Stimulated activated CD4-positive, alpha-beta T cell treated with anti-CD3 and anti-CD28 coated beads, Interleukin-2, amount 100 ng/mL, for 4 hours (primary cell): ENCODE measurements around the gene NPAS3.

Experiments used
- DNase-seq: peaks from one replicate; pipeline ENCODE4 v3.0.0-alpha.2; 2020; ENCODE audit warnings: low read depth

Gene NPAS3

DNA sequence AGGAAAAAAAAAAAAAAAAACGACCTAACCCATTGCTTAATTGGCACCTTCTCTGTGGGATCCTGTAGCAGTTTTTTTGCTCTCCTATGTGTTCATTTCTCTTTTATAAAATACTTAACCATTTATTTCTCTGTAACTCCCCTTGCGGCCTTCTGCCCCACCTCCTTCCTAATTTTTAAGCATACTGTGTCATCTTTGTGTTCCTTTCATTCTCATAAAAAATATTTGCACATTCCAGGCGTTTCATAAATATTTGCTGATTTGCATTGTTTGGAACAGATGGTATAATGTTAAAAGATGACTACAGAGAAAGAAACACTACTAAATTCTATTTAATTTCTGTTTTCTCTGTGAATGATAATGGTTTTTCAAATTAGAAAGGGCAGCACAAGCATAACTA lies 77.9 kb downstream of the NPAS3 start:
- DNase-seq = no peak

DNA sequence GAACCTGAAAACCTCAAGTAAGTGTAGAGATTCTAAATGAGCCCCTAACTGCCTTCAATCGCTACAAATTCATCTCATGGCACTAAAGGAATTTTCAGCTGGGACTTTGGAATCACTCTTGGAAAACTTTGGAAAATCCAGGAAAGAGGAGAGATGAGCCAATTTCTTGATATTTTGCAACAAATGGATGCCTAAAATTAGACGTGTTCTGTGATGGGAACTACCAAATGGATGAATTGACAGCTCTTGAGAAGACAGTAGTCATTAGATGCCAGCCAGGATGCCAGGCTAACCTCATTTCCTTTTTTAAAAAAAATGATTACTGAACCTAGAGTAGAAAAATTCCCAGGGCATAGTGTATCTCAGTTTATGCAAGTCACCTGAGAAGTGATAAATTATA lies 78.3 kb downstream of the NPAS3 start:
- DNase-seq = no peak

DNA sequence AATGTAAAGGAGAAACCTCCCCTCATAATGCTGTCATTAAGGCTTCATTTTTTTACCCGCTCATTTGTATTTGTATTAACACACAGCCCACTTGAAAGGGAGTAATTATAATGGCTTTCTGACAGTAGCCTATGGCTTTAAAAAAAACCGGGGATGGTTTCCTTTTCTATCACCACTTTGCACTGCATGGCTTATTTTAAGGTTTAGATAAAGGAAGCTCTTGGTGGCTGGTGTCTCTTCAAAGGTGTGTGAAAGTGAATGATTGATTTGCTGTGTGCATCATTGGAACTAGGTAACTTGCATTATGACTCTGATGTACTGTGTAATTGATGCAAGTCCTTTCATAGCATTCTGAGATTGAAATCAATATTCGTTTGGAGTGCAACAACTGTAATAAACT lies 80.7 kb downstream of the NPAS3 start:
- DNase-seq = no peak

DNA sequence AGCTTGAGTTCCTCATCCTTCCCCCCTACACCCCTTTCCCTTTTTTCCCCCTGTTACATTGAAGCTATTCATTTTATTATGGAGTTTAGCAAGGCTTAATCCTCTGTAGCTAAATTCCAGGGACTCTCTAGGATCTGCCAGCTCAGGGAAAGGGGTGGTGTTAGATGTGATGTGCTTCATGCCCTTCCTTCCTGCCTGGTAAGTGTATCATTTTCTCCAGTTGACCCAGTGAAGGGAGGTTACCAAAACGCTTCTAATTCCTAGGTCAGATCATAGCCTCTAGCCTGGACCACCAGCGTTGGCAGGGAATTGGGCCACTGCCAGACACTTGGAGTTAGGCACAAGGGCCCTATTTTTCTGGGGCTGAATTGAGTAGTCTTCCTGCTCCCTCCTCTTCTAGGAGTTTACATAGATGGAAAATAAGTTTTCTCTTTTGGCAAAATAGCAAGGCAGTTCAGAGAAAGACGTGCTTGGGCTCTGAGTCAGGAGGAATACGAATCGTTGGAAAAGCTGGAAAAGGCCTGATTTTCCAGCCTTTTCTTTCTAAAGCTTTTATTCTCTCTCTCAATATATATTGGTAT lies 88.3 kb downstream of the NPAS3 start:
- DNase-seq = no peak

DNA sequence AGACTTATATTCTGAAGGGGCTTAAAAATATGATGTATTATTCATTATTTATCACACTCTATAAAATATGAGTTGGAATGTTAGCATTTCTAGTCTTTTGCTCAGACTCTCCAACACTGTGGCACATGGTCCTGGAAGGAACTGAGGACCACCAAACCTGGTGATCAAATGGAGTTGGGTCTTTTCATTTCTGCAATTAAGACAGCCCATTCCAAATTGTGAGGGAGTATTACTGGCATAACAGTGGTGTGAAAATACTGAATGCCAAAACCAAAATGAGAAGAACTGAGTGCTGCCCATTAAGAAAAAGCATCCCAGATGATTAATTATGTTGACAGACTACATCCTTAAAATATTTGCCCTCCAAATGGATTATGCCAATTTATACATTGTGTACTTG lies 90.8 kb downstream of the NPAS3 start:
- no peak for DNase-seq

DNA sequence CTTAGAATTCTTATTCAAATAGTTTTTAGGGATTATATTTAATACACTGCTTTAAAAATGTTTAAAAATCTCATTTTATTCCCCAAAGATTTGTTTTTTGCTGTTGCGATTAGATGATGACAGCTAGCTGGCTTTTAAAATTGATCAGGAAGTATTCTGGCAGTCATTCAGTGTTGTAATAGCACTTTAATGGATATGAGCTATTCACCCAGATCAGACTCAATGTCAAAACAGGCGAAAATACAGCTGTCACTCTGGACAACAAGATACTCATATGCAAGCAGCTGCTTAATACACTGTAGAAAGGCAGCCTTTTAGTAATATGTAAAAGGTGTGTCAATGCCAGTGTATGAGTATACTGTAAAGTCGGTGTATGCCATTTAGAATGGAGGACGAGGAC lies 91.7 kb downstream of the NPAS3 start:
- no peak for DNase-seq

DNA sequence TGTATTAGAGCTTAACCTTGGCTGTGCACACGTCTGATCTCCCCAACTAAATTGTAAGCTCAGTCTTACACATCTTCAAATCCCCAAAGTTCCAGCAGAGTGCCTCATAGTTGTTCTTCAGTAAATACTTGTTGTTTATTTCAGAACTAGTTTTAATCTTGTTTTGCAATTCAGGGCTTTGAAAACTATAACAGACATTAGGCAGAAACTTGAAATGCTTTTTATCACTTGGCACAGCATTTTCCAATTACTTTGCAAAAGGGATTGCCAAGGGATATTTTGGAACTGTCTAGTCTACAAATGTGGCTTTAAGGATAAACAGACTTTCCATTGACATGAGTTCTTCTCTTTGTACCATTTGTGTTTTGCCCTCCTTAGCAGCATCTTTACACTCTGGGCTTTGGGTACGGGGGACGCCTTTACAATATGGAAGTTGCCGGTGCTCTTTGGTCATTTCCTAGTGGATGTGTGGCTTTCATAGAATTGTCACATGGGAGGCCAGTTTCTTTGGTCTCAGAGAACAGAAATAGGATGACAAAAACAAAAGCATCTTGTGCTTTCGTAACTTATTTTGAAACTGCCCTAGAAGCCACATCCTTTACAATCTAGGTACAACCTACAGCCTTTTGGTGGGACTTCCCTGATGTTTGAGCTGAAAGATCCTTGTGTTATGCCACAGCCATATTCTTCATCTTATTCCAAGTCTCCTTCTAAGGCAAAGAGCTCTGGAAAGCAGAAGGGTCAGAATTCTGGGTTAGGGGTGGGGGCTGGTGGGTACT lies 96.9 kb downstream of the NPAS3 start:
- no peak for DNase-seq

DNA sequence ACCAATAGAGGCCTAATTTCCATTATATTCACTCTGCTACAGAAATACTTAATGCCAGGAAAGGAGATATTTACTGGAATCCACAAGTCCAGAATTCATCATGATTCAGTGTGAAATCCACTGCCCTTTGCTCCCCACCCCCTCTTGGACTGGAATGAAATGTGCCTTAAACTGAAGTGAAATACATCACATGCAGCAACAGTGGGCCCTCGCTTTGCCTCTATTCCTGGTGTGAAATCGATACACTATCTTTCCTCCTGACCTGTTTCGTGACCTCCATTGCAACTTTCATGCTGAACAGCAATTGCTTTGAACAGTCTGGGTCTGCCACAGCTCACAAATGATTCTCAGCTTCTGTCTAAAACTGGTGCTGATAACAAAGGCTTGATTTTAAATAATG lies 100.6 kb downstream of the NPAS3 start:
- no peak for DNase-seq

DNA sequence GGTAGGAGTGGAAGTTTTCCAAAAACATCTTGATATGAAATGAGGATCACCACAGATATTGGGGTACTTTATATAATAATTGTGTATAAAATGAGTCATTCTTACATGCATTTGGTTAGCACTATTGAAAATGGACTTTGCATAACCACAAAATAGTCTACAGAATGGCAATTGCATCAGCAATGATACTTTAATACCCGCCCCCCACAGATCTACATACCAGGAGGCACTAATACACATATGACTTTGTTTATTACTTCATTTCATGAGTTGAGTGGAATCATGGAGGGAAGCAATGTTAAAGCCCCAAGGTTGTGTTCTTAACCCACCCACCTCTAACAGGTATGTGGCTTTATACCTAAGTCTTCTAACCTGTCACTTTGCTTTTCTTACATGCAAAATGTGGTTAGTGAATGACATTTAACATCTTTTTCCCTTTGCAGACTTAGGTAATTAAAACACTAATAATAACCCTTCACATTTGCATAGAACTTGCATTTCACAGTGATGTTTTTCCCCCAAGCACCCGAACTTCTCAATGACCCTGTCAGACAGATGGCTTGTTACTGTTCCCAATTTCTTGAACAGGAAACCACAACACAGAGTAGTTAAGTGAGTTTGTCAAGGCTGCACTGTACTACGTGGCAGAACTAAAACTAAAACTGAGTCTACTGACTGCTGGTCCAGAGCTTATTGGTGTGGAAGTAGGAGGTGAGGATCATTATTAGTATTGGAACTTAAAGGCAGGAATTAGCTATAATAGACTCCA lies 101.9 kb downstream of the NPAS3 start:
- DNase-seq = no peak

DNA sequence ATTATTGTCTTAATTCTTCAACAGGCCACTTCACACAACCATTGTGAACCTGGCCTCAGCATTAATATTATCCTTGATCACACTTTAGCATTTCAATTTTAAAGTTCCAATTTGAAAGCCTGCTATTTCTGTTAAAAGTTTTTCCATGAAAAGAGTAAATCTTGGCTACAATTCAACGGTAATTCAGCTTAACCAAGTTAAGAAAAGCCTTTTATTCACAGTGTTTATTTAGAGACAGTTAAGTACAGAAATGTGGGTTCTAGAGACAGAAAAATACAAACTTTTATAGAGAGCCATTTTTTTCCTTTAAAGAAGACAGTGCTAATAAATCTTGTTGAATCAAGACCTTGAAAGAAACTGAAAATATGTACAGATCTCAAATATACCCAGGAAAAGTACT lies 103.9 kb downstream of the NPAS3 start:
- no peak for DNase-seq

DNA sequence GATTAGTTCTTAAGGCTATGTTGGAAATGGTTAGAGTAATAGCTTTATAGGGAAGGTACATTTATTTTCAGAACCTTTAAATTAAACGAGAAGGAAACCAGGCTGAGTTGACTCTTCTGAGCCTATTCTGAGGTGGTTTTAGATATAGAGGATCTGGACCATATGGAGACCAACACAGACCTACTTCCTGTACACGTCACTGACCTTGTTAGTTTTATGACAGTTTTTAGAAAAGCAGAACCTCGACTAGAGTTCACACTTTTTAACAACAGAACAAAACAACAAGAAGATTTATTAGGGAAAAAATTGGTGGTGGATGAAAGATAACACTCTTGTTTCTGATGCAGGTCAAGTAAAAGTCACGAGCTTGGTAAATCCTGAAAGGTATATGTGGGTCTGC lies 107.1 kb downstream of the NPAS3 start:
- no peak for DNase-seq

DNA sequence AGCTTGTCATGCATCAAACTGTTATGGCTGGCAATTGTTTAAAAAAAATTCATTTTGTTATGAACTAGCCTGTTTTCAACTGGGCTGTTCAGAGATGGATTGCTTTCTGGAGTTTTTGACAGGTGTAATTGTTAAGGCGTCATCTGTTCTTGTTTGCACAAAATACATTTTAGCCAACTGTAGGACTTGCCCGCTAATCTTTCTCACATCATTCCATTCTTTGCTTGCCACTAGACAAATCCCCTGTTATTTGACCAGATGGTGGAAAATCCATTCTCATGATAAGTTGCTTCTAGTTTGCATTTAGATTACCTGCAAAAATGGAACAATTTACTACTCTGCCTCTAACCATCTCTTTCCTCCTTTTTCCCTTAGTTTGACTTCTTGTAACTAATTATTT lies 114.3 kb downstream of the NPAS3 start:
- DNase-seq = no peak

DNA sequence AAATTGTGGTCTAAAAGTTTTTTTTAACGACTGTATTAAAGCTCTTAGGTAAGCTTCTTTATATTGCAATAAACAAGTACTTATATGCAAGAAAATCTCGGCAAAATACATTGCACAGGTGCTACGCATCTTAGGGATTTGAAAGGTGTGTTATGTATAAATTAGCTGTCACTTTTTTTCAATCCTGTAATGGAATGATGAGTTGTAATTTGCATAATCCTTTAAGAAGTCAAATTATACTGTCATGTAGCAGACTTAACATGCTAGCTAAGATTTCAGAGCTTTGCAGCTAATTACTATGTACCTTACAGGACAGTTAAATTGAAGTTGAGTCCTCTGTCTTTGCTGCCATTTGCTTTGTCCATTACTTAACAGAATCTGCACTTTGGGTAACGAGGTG lies 117.5 kb downstream of the NPAS3 start:
- DNase-seq = no peak

DNA sequence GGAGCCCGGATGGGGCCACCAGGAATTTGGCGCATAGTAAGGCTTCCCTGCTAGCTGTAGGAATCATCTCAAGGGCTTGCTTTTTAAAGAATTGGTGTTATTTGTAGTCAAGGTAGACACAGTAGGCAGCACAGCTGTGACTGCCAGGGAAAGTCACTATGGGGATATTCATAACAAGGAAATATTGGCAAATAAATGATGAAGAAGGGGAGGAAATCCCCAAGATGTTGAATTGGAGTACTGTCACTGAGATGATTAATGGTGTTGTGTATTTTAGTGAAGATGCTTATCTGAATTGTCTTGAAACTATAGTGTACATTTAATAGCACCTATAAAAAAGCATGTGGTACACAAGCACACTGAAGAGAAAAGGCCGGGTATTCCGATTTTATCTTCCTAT lies 118.9 kb downstream of the NPAS3 start:
- DNase-seq = no peak

DNA sequence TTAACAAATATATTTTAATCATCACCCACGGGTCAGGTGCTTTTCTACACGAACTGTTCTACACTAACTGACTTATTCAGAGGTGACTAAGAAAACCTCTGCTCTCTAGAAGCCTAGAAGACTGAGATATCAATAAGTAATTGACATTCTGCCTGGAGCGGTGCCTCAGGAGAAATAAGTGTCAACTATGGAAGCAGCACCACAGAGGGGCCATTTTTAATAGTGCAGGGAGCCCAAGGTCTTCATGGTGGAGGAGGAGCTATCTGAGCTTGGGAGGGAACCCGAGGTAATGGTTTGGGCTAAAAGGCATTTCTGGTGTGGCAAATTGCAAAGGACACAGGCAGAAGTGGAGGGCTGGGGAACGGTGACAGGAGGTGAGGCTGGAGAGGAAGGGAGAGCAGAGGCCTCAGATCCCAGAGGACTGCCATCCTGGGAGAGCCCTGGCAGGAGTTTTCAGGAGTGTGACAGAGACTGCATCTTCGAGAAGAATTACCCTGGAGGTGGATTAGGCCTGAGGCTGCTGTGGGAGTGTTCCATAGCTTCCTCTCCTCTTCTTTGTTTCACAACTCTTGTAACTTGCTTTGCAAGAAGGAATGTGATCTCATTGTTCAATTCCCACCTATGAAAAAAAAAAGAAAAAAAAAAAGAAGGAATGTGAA lies 123.1 kb downstream of the NPAS3 start:
- DNase-seq = no peak

DNA sequence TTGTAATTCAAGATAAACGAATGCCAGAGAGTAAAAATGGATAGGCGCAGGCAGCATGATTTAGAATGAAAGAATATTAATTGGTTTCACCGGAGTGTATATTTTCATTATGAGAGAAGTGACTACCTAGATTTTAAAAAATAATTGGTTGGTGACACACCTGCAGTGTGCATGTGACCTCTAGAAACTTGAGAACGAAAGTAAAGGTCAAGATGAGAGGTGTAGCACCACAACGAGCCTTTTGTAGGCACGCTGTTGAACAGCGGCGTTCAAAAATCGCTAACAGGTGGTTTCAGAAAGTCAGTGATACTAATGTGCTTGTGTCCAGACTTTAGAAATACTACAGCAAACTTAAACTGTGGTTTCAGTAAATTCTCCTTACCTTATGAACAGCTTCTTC lies 123.8 kb downstream of the NPAS3 start:
- no peak for DNase-seq

DNA sequence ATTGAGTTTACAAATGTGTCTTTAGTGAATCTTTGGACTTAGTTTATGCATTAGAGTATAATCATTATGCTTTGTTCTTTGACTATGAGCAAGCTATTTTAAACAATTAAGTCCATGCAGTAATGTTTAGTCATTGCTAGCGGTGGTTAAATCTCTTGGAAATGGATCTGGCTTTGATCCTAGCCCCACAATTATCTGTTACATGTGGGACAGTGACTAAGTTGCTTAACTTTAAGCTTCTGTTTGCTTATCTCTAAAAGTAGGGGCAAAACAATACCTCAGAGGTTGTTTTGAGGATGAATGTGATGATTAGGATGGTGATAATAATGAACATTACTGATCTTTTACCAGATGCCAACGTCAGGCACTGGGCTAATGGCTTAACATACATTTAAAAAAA lies 124.2 kb downstream of the NPAS3 start:
- DNase-seq = no peak

DNA sequence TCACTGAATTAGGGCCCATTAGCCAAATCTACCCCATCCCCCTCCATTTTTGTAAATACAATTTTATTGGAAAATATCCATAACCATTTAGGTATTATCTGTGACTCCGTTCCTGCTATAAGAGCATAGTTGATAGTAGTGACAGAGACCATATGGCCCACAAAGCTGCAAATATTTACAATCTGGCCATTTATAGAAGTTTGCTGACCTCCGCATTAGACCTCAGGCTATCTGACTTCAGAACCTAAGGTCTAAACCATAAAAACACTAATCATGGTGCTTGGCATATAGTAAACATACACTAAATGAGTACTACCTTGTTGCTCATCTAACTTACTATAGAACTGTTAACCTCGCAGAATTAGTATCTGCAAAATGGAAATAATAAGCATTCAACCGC lies 124.8 kb downstream of the NPAS3 start:
- no peak for DNase-seq

DNA sequence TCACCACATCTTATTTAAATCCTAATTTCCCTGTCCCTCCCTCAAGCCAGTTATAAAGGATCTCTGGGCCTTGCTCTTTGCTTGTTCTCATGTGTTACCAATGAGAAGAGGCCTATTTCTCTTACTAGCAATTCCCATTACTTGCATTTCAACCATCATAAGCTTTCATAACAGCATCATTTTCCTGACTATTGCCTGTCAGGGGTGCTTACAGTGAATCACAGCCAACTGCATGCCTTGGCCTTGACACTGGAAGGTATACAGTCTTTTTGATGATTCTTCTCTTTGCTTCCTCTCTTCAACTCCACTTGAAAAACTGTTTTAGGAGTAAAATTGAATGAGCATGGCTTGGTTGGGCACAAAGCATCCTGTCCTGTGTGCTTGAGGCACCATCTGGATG lies 127.0 kb downstream of the NPAS3 start:
- DNase-seq = no peak

DNA sequence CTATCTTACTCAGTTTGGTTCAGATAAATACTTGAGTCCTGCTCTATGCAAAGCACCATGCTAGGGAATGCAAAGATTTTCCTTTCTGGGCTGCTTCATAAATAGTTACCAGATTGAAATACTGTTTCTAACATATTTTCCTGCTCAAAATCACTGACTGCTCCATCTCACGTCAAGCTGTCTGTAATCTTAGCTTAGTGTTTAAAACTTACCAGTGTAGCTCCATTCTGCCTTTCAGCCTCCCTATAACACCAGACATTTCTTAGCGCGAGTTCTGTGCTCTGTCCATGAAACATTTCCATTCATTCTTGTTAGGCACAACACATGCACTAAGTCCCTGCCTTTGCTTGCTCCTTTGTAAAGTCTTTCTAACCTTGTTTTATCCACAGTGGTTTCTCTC lies 129.4 kb downstream of the NPAS3 start:
- DNase-seq = no peak

DNA sequence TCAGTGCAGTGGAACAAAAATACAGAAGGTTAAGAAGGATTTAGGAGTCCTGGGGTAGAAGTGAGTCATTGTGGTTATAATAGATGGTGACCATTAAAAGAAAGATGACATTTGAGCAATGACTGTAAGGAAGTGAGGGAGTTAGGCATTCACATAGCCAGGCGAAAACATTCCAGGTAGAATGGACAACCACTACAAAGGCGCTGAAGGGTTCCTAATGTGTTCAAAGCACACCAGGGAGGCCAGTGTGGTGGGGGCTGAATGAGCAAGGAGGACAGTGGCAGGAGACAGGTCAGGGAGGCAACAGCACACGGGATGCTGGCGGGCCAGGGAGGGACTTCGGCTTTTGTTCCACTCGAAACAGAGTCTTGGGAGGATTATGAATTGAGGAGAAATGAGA lies 129.9 kb downstream of the NPAS3 start:
- no peak for DNase-seq

DNA sequence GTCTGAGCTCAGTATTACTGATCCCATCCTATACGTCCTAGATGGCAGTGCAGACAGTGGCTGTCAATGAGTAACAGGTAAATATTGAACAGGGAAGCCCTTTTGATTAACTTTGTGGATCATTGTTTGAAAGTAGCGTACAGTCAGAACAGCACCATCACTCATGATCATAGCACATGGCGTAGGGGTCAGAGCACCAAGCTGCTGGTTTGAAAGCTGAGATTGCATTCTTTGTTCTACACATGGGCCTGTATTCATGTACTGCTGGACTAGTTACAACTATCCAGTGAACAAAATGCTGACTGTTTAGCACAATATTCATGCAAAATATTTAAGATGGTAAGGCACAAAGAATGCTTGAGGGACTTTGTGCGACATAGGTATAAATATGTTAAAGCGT lies 131.8 kb downstream of the NPAS3 start:
- DNase-seq = no peak

DNA sequence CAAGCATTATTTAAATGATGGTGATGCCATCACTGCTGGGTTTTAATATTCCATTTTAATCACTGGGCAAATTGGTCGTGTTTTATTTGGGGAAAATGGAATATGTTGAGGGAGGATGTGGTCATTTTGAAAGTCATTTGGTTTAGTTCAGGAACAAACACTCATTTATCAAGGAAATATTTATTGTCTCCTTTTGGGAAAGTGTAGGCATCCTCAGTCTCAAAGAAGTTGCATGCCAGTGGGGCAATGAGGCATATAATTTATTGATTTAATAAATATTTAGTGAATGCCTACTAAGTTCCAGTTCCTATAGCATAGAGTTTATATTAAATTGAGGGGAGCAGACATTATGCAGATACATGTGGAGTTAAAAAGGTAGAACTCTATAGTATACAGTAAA lies 134.3 kb downstream of the NPAS3 start:
- DNase-seq = no peak
